Measurements from ENCODE around the gene EPC2.

The EPC2 gene
- long read RNA-seq, donor 1, partial matches to known transcripts, result 12 of 13 reads
- long read RNA-seq, donor 1, other reads (novel, unspliced or antisense), result 0 of 13 reads
- long read RNA-seq, donor 2, partial matches to known transcripts, result 0 of 1 reads
- long read RNA-seq, donor 2, other reads (novel, unspliced or antisense), result 0 of 1 reads
- long read RNA-seq, donor 3, partial matches to known transcripts, result 0 of 1 reads
- long read RNA-seq, donor 3, other reads (novel, unspliced or antisense), result 0 of 1 reads
- long read RNA-seq, donor 4, partial matches to known transcripts, result 22 of 24 reads
- long read RNA-seq, donor 4, other reads (novel, unspliced or antisense), result 0 of 24 reads
- long read RNA-seq, donor 5, partial matches to known transcripts, result 0 of 1 reads
- long read RNA-seq, donor 5, other reads (novel, unspliced or antisense), result 0 of 1 reads
- long read RNA-seq, donor 6, transcript EPC2-201 (14 exons, 3,649 nt), result major isoform, 5 of 29 reads
- long read RNA-seq, donor 6, partial matches to known transcripts, result 24 of 29 reads
- long read RNA-seq, donor 6, other reads (novel, unspliced or antisense), result 0 of 29 reads
- long read RNA-seq, donor 7, partial matches to known transcripts, result 24 of 27 reads
- long read RNA-seq, donor 7, other reads (novel, unspliced or antisense), result 0 of 27 reads
- long read RNA-seq, donor 8, partial matches to known transcripts, result 5 of 8 reads
- long read RNA-seq, donor 8, other reads (novel, unspliced or antisense), result 0 of 8 reads

- peak; percentile 97 for DNase-seq
Observed at GRCh38 chr2:148643998-148644882, at the start of gene EPC2. Gene EPC2, plus strand, starts transcription at chr2:148644751. Its CDS starts 267 bp downstream, at chr2:148645018.

- no peak for DNase-seq
Observed at GRCh38 chr2:148596018-148596417, 48.5 kb upstream of the EPC2 start.

DNA sequence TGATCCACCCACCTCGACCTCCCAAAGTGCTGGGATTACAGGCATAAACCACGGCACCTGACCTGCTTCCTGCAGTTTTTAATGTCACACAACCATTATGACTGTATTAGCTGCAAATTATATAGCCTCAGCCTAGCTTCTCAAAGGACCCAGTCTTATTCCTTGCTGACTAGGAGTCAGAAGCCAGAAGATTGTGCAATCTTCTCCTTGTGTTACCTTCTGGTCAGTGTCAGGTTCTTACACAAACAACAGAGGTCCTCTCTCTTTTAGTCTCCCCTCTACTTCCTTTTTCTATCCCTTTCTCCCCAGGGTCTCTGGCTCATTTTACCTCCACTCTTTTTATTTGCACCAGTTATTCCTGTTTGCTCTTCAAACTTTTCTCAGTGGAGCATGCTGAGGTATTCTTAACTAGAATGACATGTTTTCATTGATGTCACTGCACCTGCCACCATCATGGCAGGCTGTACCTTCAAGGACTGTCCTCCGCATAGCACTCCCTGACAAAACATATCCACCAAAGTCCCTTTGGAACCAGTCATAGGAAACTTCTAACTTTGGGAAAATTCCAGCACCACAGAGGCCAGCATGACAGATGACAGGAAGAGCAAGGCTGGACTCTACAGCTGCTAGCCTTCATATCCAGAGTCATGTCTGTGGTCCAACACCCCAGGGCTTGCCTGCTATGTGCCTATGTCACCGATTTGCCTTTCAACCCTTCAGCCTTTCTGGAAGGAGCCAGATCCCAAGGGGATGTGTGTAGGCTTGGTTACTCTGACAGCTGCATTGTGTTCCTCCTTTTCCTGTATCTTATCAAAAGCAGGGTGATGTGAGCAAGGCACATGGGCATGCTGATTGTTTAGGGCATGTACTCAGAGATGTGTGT lies 45.2 kb upstream of the EPC2 start:
- no peak for DNase-seq

DNA sequence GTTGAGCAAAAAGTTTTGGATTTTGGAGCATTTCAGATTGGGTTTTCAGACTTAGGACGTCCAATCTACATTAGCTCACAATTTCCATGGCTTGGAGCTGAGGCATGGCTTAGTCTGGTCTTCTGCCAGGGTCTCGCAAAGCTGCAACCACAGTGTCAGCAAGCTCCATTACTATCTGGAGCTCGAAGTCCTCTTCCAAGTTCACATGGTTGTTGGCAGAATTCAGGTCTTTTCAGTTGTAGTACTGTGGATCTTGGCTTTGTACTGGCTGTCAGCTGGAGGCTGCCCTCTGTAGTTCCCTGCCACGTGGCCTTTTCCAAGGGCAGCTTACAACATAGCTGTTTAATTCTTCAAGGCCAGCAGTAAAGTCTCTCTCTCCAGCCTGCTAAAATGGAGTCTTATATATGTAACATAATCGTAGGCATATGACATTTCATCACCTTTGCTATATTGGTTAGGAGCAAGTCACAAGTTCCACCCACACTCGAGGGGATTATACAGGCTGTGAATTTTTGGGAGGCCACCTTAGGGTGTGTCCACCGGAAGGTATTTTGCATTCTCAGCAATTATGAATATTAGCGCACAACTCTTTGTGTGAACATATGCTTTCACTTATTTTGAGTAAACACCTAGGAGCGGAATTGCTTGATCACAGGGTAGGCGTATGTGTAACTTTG lies 41.5 kb upstream of the EPC2 start:
- no peak for DNase-seq

DNA sequence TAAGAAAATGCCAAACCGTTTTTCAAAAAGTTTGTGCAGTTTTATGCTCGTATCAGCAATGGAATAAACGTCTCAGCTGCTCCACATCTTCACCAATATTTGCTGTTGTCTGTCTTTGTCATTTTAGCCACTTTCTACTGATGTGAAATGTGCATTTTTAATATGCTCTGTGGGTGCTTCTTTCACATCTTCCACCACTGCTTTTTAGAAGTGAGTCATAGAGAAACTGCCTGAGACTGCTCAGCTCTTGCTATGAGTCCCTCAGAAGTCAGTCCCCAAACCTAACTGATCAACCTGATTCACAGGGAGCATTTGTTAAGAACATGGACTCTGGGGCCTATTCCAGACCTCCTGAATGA lies 41.0 kb upstream of the EPC2 start:
- DNase-seq, result no peak

- DNase-seq, result no peak
Observed at GRCh38 chr2:148604927-148605326, 39.6 kb upstream of the EPC2 start.

DNA sequence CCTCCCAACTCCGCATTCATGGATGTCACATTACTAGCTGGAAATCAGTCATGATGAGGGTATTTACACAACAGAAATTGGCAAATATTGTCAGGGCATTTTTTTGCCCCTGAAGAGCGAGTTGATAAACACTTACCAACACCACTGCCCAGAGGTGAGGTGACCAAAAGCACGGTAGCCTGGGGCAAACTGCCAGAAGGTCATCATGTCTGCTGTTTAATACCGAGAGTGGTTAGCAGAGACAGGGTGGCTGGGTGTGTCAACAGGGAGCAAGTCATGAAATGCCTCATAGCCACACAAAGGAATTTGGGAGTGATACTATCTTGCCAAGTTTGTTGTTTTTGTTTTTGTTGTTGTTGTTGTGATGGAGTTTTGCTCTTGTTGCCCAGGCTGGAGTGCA lies 37.0 kb upstream of the EPC2 start:
- no peak for DNase-seq

GRCh38 chr2:148613231-148614013 lies 31.1 kb upstream of the EPC2 start:
- DNase-seq, result no peak

- DNase-seq, result no peak
Observed at GRCh38 chr2:148614014-148614321, 30.6 kb upstream of the EPC2 start.

GRCh38 chr2:148614322-148615049 lies 30.1 kb upstream of the EPC2 start:
- DNase-seq, result peak; percentile 18

GRCh38 chr2:148615381-148615841 lies 29.1 kb upstream of the EPC2 start:
- DNase-seq, result no peak

- no peak for DNase-seq
Observed at GRCh38 chr2:148616662-148617061, 27.9 kb upstream of the EPC2 start.

GRCh38 chr2:148617219-148617618 lies 27.3 kb upstream of the EPC2 start:
- no peak for DNase-seq

DNA sequence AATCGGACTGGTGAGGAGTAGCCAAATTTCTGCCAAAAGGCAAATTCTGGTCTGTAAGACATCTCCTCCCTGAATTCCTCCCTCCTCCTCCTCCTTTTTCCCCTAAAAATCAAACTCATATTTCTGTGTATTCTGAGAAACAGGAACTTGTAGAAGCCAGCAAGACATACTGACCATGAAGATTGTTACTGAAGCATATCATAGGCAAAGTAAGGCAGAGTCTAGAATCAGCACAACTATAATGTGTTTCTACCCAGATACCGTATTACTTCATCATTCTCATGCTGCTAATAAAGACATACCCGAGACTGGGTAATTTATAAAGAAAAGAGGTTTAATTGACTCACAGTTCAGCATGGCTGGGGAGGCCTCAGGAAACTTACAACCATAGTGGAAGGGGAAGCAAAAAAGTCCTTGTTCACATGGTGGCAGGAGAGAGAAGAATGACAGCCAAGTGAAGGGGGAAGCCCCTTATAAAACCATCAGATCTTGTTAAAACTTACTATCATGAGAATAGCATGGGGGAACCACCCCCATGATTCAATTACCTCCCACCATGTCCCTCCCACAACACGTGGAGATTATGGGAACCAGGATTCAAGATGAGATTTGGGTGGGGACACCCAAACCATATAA lies 24.9 kb upstream of the EPC2 start:
- no peak for DNase-seq

DNA sequence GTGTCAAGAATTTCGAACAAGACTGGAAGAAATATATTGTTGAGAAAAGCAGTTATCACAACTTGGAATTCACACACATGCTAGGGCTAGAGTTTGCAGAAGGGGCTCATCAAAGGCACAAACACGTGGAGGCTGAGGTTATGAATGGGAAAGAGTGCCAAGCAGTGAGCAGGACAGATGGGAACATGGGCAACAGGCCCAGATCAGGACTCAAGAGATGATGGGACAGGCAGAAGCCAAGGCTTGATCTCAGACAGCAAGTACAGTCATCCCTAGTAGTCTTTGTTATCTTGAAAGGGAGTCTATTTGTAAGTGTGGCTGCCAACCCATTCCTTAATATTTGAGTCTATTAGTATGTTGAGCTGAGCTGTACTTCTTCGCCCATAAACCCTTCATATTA lies 22.2 kb upstream of the EPC2 start:
- no peak for DNase-seq

GRCh38 chr2:148623086-148623485 lies 21.5 kb upstream of the EPC2 start:
- DNase-seq, result no peak

DNA sequence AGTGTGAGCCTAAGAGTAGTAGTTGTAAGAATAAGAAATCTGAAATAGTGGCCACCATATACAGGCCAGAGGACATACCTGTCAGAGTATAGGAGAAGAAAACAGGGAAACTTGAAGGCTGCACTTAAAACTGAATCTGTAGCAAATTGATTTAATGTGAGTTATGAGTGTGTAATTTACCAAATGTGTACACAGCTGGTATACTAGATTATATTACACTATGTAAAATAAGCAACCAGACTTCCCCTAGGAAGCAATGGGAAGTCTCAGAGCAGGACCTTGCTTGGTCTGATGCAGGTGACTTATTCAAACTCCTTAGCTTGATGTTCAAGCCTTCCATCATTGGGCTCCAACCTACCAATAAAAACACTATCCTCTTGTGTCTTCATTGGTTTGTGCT lies 17.3 kb upstream of the EPC2 start:
- no peak for DNase-seq

- no peak for DNase-seq
Observed at GRCh38 chr2:148634749-148635148, 9.8 kb upstream of the EPC2 start.

- no peak for DNase-seq
Observed at GRCh38 chr2:148638543-148638942, 6.0 kb upstream of the EPC2 start.

Measured in right kidney (tissue), 9 donors.